WTC11 (cell line): ENCODE results near the gene DEFB128. TPM values are rescaled to one million over a fixed set of nuclear protein-coding genes. Genes with fewer than 3 reads are reported as not detected.

Experiments used
- ATAC-seq: fragments of 200-7000 bp; cut with Tn5 transposase; 2 replicates; pipeline ENCODE4 v1.10.0; 2021; ENCODE audit warnings: mild to moderate bottlenecking, moderate library complexity
- CTCF ChIA-PET: fragments of 300-600 bp; sonication (Branson Sonifier 250); formaldehyde crosslinking; loops from one replicate; lab custom pipeline; 2021; ENCODE audit warnings: antibody characterized with exemption; lab: Charles Lee
- POLR2A ChIA-PET: fragments of 350-600 bp; sonication (Branson Sonifier 250); formaldehyde crosslinking; loops from one replicate; lab custom pipeline; 2021; ENCODE audit warnings: antibody characterized with exemption; lab: Charles Lee
- DNase-seq: peaks from one replicate; pipeline ENCODE4 v3.0.0; 2021; ENCODE audit warnings: low spot score
- H3K27ac Mint-ChIP-seq: 2 replicates; pipeline ENCODE4 v1.8.0; 2021; ENCODE audit warnings: mixed read lengths
- H3K27me3 Mint-ChIP-seq: 2 replicates; pipeline ENCODE4 v1.8.0; 2021; ENCODE audit warnings: low read depth, mild to moderate bottlenecking, moderate library complexity, mixed read lengths
- H3K36me3 Mint-ChIP-seq: 2 replicates; pipeline ENCODE4 v1.8.0; 2021; ENCODE audit warnings: mixed read lengths
- H3K4me1 Mint-ChIP-seq: 2 replicates; pipeline ENCODE4 v1.8.0; 2022; ENCODE audit warnings: mixed read lengths
- H3K4me3 Mint-ChIP-seq: 2 replicates; pipeline ENCODE4 v1.8.0; 2021; ENCODE audit warnings: mild to moderate bottlenecking, moderate library complexity, mixed read lengths
- H3K9me3 Mint-ChIP-seq: 2 replicates; pipeline ENCODE4 v1.8.0; 2021; ENCODE audit warnings: mixed read lengths
- AR ChIP-seq: fragments of 250-450 bp; sonication (Bioruptor Pico); IDR thresholded peaks from 2 replicates; pipeline ENCODE4 v1.9.0; 2021; ENCODE audit warnings: mild to moderate bottlenecking
- ARID4B ChIP-seq: sonication (generic); formaldehyde crosslinking; IDR thresholded peaks from 2 replicates; pipeline ENCODE4 v1.8.0; 2023; ENCODE audit warnings: missing genetic modification reagents, mild to moderate bottlenecking, borderline replicate concordance
- CBFB ChIP-seq: sonication (generic); formaldehyde crosslinking; IDR thresholded peaks from 2 replicates; pipeline ENCODE4 v1.8.1; 2022; ENCODE audit warnings: mild to moderate bottlenecking, low read depth, missing genetic modification reagents
- ELF4 ChIP-seq: sonication (generic); formaldehyde crosslinking; IDR thresholded peaks from 2 replicates; pipeline ENCODE4 v1.8.1; 2022; ENCODE audit warnings: low read depth, mild to moderate bottlenecking, moderate library complexity, missing genetic modification reagents
- GTF2I ChIP-seq: fragments of 250-450 bp; sonication (Bioruptor Pico); conservative IDR thresholded peaks from 2 replicates; pipeline ENCODE4 v1.4.0; 2021; ENCODE audit warnings: mild to moderate bottlenecking
- HMGXB4 ChIP-seq: sonication (generic); formaldehyde crosslinking; IDR thresholded peaks from 2 replicates; pipeline ENCODE4 v1.8.1; 2023; ENCODE audit warnings: mild to moderate bottlenecking, moderate library complexity, missing genetic modification reagents
- KAT7 ChIP-seq: sonication (generic); formaldehyde crosslinking; IDR thresholded peaks from 2 replicates; pipeline ENCODE4 v1.8.1; 2023; ENCODE audit warnings: missing genetic modification reagents, mild to moderate bottlenecking, borderline replicate concordance
- MLX ChIP-seq: sonication (generic); formaldehyde crosslinking; IDR thresholded peaks from 2 replicates; pipeline ENCODE4 v1.8.1; 2023; ENCODE audit warnings: mild to moderate bottlenecking, missing genetic modification reagents, moderate library complexity
- MYBL2 ChIP-seq: sonication (generic); formaldehyde crosslinking; IDR thresholded peaks from 2 replicates; pipeline ENCODE4 v1.8.1; 2023; ENCODE audit warnings: mild to moderate bottlenecking, moderate library complexity, missing genetic modification reagents
- NFATC4 ChIP-seq: fragments of 250-450 bp; sonication (Bioruptor Pico); IDR thresholded peaks from 2 replicates; pipeline ENCODE4 v1.9.0; 2021; ENCODE audit warnings: mild to moderate bottlenecking
- NFE2L1 ChIP-seq: sonication (generic); formaldehyde crosslinking; IDR thresholded peaks from 2 replicates; pipeline ENCODE4 v1.8.1; 2023; ENCODE audit warnings: missing genetic modification reagents
- ZBTB43 ChIP-seq: sonication (generic); formaldehyde crosslinking; IDR thresholded peaks from 2 replicates; pipeline ENCODE4 v1.8.1; 2023; ENCODE audit warnings: mild to moderate bottlenecking, missing genetic modification reagents
- ZMAT4 ChIP-seq: fragments of 250-450 bp; sonication (Bioruptor Pico); IDR thresholded peaks from 2 replicates; pipeline ENCODE4 v1.9.0; 2021; ENCODE audit warnings: mild to moderate bottlenecking
- ZNF219 ChIP-seq: sonication (generic); formaldehyde crosslinking; IDR thresholded peaks from 2 replicates; pipeline ENCODE4 v1.8.0; 2023; ENCODE audit warnings: missing genetic modification reagents, mild to moderate bottlenecking, borderline replicate concordance
- ZNF425 ChIP-seq: fragments of 250-450 bp; sonication (Bioruptor Pico); conservative IDR thresholded peaks from 2 replicates; pipeline ENCODE4 v1.9.0; 2021; ENCODE audit warnings: mild to moderate bottlenecking
- ZSCAN18 ChIP-seq: fragments of 250-450 bp; sonication (Bioruptor Pico); IDR thresholded peaks from 2 replicates; pipeline ENCODE4 v2.1.2; 2022; ENCODE audit warnings: mild to moderate bottlenecking, moderate library complexity
- total RNA-seq: library from RNA; stranded (reverse); gene quantifications from 3 replicates; pipeline ENCODE4 v1.2.3, GENCODE V29; 2021

Gene DEFB128
- total RNA-seq, 1 experiment from 2014 or later: not detected

- CTCF ChIA-PET: interaction anchor here (1.4 kb wide), 1 partner anchor 8 kb away, joined by 11 read pairs; no protein-coding TSS in a partner anchor
- TF ChIP-seq KAT7 (CRISPR knock-in tag) (no peak), GTF2I (CRISPR knock-in tag) (no peak), ZBTB43 (CRISPR knock-in tag) (no peak), ZSCAN18 (CRISPR knock-in tag) (no peak), HMGXB4 (CRISPR knock-in tag) (no peak), MLX (CRISPR knock-in tag) (no peak), ZNF425 (CRISPR knock-in tag) (no peak), NFATC4 (no peak), ZMAT4 (CRISPR knock-in tag) (no peak), NFE2L1 (CRISPR knock-in tag) (no peak), CBFB (CRISPR knock-in tag) (no peak), MYBL2 (CRISPR knock-in tag) (no peak), ZNF219 (CRISPR knock-in tag) (no peak), AR (no peak), ARID4B (CRISPR knock-in tag) (no peak), ELF4 (CRISPR knock-in tag) (no peak)
- peaks cover 54% of the 10 kb centered on the region for H3K27me3 Mint-ChIP-seq
- ATAC-seq: peak; percentile 34; the same call in 1 of the 2 replicates
- POLR2A ChIA-PET: no interaction called here
- no peaks in the 10 kb centered on the region for H3K9me3 Mint-ChIP-seq
- H3K36me3 Mint-ChIP-seq: no peaks in the 10 kb centered on the region
- no peak overlapping the region for H3K4me3 Mint-ChIP-seq
- DNase-seq: no peak
- no peak overlapping the region for H3K27ac Mint-ChIP-seq
- H3K4me1 Mint-ChIP-seq: peaks cover 14% of the 10 kb centered on the region
Measured at GRCh38 chr20:145877-146276, 43.6 kb downstream of the DEFB128 start.
